ENCODE results near the gene COA7. TPM values are rescaled to one million over a fixed set of nuclear protein-coding genes. Genes with fewer than 3 reads are reported as not detected.

The COA7 gene
- total and polyA plus RNA-seq, 2 of the 4 experiments (the other 2 are of a cell fraction): 9.3 to 20.3 TPM

- in situ Hi-C loops (cut with MboI; ENCODE audit: low sequenced_read_pairs): no loop called here
- TF ChIP-seq MXI1 (IDR thresholded peaks at IDR 0.05; ENCODE audit: borderline replicate concordance, low read depth, low read length): no peak
- TF ChIP-seq USF2 (IDR thresholded peaks at IDR 0.05; ENCODE audit: low read depth, low read length): no peak
- no peak for TF ChIP-seq NFE2L2 (IDR thresholded peaks at IDR 0.05; ENCODE audit: low read depth, low read length)
- no peak for TF ChIP-seq BHLHE40 (IDR thresholded peaks at IDR 0.05; ENCODE audit: low read depth, low read length)
- TF ChIP-seq MAZ (IDR thresholded peaks at IDR 0.05; ENCODE audit: borderline replicate concordance, low read depth, low read length): no peak
- TF ChIP-seq SMC3 (IDR thresholded peaks at IDR 0.05; ENCODE audit: low read depth, low read length): no peak
- TF ChIP-seq RCOR1 (IDR thresholded peaks at IDR 0.05; ENCODE audit: insufficient replicate concordance, low read length): no peak
- TF ChIP-seq ELK1 (IDR thresholded peaks at IDR 0.05; ENCODE audit: borderline replicate concordance, low read depth, low read length): no peak
- no peak for TF ChIP-seq MAFK (IDR thresholded peaks at IDR 0.05; ENCODE audit: low read depth, low read length)
- no peak for TF ChIP-seq POLR2A (IDR thresholded peaks at IDR 0.05; ENCODE audit: low read depth, low read length)
- no peak for TF ChIP-seq CHD1 (IDR thresholded peaks at IDR 0.05; ENCODE audit: low read depth, low read length)
- no peak for TF ChIP-seq CEBPB (IDR thresholded peaks at IDR 0.05; ENCODE audit: low read depth, low read length)
- TF ChIP-seq RAD21 (IDR thresholded peaks at IDR 0.05; ENCODE audit: low read length): no peak
- no peak for TF ChIP-seq CTCF (conservative IDR thresholded peaks at IDR 0.05; ENCODE audit: low read depth, low read length)
- no peak for TF ChIP-seq RFX5 (IDR thresholded peaks at IDR 0.05; ENCODE audit: low read depth, low read length)
- no peak for TF ChIP-seq FOS (IDR thresholded peaks at IDR 0.05; ENCODE audit: low read depth, low read length)
Observed at GRCh38 chr1:52738893-52739292, 40.7 kb upstream of the COA7 start.

More at GRCh38 chr1:52738893-52739292, 40.7 kb upstream of the COA7 start:
- ATAC-seq (ENCODE audit: low read depth) (no peak), DNase-seq (no peak)
- H4K20me1 ChIP-seq (ENCODE audit: insufficient read depth, low read length): peaks cover 39% of the 10 kb centered on the region
- H2BK5ac ChIP-seq (ENCODE audit: low read depth, low read length, poor library complexity, severe bottlenecking): no peak overlapping the region
- no peak overlapping the region for H3K4me3 ChIP-seq (ENCODE audit: insufficient read depth, low read depth, low read length)
- H3K4me1 ChIP-seq (ENCODE audit: control insufficient read depth, insufficient read depth, low read length): no peaks in the 10 kb centered on the region; the same call in 1 of the 2 replicates
- H2BK20ac ChIP-seq (ENCODE audit: low read depth, low read length): no peak overlapping the region
- no peak overlapping the region for H3K14ac ChIP-seq (replicated peaks; ENCODE audit: low read depth, low read length)
- H4K8ac ChIP-seq (ENCODE audit: low read depth in 2 of 2, low read length in 2 of 2): no peak overlapping the region
- no peaks in the 10 kb centered on the region; the same call in 1 of the 2 replicates for H3K36me3 ChIP-seq (ENCODE audit: control insufficient read depth, insufficient read depth, low read length)
- no peak overlapping the region for H3K23ac ChIP-seq (ENCODE audit: low read depth, low read length)
- dilution Hi-C loops (cut with HindIII; ENCODE audit: low sequenced_read_pairs, unreplicated experiment) (no loop called here), intact Hi-C loops (cut with micrococcal nuclease) (no loop called here)
- ChIA-PET CTCF (interaction anchor here (0.5 to 1.0 kb wide), 2 partner anchors 37 to 151 kb away, joined by 3 to 5 read pairs; no protein-coding TSS in a partner anchor), POLR2A (ENCODE audit: unreplicated experiment) (interaction anchor here (0.6 kb wide), 1 partner anchor 41 kb away, joined by 15 read pairs; no protein-coding TSS in a partner anchor)
- H4K91ac ChIP-seq (ENCODE audit: insufficient read depth, low read depth, low read length): no peak overlapping the region
- H3K18ac ChIP-seq (ENCODE audit: low read depth, low read length): no peak overlapping the region
- H3K27me3 ChIP-seq (ENCODE audit: control insufficient read depth, insufficient read depth, low read length): no peaks in the 10 kb centered on the region
- no peak overlapping the region for H3K9ac ChIP-seq (ENCODE audit: low read depth, low read length)
- H3K56ac ChIP-seq (ENCODE audit: extremely low read depth, insufficient read depth, low read length): no peak overlapping the region
- no peak overlapping the region for H2BK15ac ChIP-seq (ENCODE audit: low read depth, low read length)
- H4K5ac ChIP-seq (ENCODE audit: low read depth, low read length): no peak overlapping the region
- no peak overlapping the region for H2BK120ac ChIP-seq (ENCODE audit: low read depth, low read length)
- BruUV-seq (replicated peaks): no TSS peak
- H3K27ac ChIP-seq (ENCODE audit: insufficient read depth, low read length): no peak overlapping the region
- no peaks in the 10 kb centered on the region for H3K9me3 ChIP-seq (ENCODE audit: control insufficient read depth, insufficient read depth, low read length)
- H3K4ac ChIP-seq (ENCODE audit: low read depth, low read length): no peak overlapping the region
- H2AFZ ChIP-seq (replicated peaks; ENCODE audit: low read length, poor library complexity): no peak overlapping the region
- H2AK9ac ChIP-seq (replicated peaks; ENCODE audit: low read depth, low read length, poor library complexity): no peak overlapping the region
- H3K4me2 ChIP-seq (ENCODE audit: low read depth, low read length): no peak overlapping the region
- peaks cover 13 to 61% of the 10 kb centered on the region in 2 experiments; a peak in 3 of 4 replicates for H3K79me1 ChIP-seq (ENCODE audit: low read depth in 1 of 2, low read length in 2 of 2)
- peaks cover 5% of the 10 kb centered on the region; the same call in 1 of the 2 replicates for H3K9me1 ChIP-seq (ENCODE audit: insufficient read depth, low read length)
- 73% methylated on average over 3 of the region's 10 CpGs; no CpG with 5 or more reads in 1 of the 2 experiments for WGBS, 2 experiments (ENCODE audit: extremely low coverage in 2 of 2, insufficient read length in 1 of 2)
- no peak overlapping the region for H2AK5ac ChIP-seq (ENCODE audit: low read depth, low read length)
